Stimulated activated CD4-positive, alpha-beta T cell treated with anti-CD3 and anti-CD28 coated beads, Interleukin-4, amount 100 ng/mL, for 24 hours (primary cell): ENCODE measurements around the gene USP15.
A peak's percentile ranks its signal among the peaks of the same experiment; 100 is the strongest.

ENCODE experiments used
- DNase-seq: peaks from one replicate; pipeline ENCODE4 v3.0.0-alpha.2; 2020

The USP15 gene

GRCh38 chr12:62258941-62259630 lies 1.1 kb upstream of the USP15 start:
- DNase-seq: peak; percentile 13

GRCh38 chr12:62259631-62259992 lies 592 bp upstream of the USP15 start:
- no peak for DNase-seq

- DNase-seq: peak; percentile 49
Measured at GRCh38 chr12:62260733-62261683, 804 bp downstream of the USP15 start.

- DNase-seq: no peak
Measured at GRCh38 chr12:62261876-62262517, 1.8 kb downstream of the USP15 start.

GRCh38 chr12:62263232-62263631 lies 3.0 kb downstream of the USP15 start:
- DNase-seq: no peak

GRCh38 chr12:62263966-62264365 lies 3.8 kb downstream of the USP15 start:
- no peak for DNase-seq

- DNase-seq: no peak
Measured at GRCh38 chr12:62264706-62265105, 4.5 kb downstream of the USP15 start.

- DNase-seq: no peak
Measured at GRCh38 chr12:62265511-62265910, 5.3 kb downstream of the USP15 start.

GRCh38 chr12:62267026-62267425 lies 6.8 kb downstream of the USP15 start:
- DNase-seq: no peak

GRCh38 chr12:62267480-62267879 lies 7.3 kb downstream of the USP15 start:
- no peak for DNase-seq

- no peak for DNase-seq
Measured at GRCh38 chr12:62268956-62269355, 8.8 kb downstream of the USP15 start.

- no peak for DNase-seq
Measured at GRCh38 chr12:62269464-62270228, 9.4 kb downstream of the USP15 start.

- no peak for DNase-seq
Measured at GRCh38 chr12:62270384-62270783, 10.2 kb downstream of the USP15 start.

GRCh38 chr12:62270872-62271271 lies 10.7 kb downstream of the USP15 start:
- no peak for DNase-seq

- DNase-seq: no peak
Measured at GRCh38 chr12:62272936-62273552, 12.8 kb downstream of the USP15 start.

GRCh38 chr12:62273724-62274380 lies 13.6 kb downstream of the USP15 start:
- no peak for DNase-seq

GRCh38 chr12:62278022-62278421 lies 17.8 kb downstream of the USP15 start:
- no peak for DNase-seq

GRCh38 chr12:62279058-62279457 lies 18.9 kb downstream of the USP15 start:
- DNase-seq: no peak

GRCh38 chr12:62279961-62280360 lies 19.8 kb downstream of the USP15 start:
- DNase-seq: no peak

GRCh38 chr12:62282057-62282774 lies 22.0 kb downstream of the USP15 start:
- DNase-seq: no peak

GRCh38 chr12:62284749-62285148 lies 24.5 kb downstream of the USP15 start:
- DNase-seq: no peak
